GM18517 (cell line): ENCODE data around the gene SLC12A4.

Experiments used
- ATAC-seq: cut with Tn5 transposase; IDR thresholded peaks from one replicate; pipeline ENCODE4 v1.9.1; 2021; ENCODE audit warnings: mild to moderate bottlenecking, moderate library complexity; ENCODE audit not compliant: unreplicated experiment

The SLC12A4 gene

DNA sequence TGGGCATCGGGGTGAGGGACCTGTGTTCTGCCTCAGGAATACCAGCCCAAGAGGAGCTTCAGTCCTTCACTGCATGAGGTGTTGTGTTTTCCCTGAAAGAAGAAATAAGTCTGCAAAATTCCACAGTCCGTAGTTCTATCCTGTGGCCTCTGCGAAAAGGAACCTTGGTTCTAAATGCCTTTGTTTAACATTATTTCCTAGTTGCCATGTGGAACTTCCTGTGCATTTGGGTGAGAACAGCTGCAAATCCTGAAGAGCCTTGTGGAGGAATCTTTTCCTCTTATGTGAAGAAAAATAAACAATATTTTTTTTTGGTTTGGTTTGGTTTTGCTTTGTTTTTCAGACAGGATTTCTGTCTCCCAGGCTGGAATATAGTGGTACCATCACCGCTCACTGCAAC is 65.6 kb downstream of the SLC12A4 start:
- ATAC-seq = no peak

DNA sequence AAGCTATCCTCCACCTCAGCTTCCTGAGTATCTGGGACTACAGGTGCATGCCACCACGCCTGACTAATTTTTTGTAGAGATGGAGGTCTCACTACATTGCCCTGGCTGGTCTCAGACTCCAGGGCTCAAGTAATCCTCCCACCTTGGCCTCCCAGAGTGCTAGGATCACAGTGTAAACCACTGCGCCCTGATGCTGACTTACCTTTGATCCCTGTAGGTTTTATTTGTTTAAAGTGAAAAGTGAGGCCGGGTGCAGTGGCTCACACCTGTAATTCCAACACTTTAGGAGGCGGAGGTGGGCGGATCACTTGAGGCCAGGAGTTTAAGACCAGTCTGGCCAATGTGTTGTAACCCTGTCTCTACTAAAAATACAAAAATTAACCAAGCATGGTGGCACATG is 66.7 kb downstream of the SLC12A4 start:
- ATAC-seq = no peak

DNA sequence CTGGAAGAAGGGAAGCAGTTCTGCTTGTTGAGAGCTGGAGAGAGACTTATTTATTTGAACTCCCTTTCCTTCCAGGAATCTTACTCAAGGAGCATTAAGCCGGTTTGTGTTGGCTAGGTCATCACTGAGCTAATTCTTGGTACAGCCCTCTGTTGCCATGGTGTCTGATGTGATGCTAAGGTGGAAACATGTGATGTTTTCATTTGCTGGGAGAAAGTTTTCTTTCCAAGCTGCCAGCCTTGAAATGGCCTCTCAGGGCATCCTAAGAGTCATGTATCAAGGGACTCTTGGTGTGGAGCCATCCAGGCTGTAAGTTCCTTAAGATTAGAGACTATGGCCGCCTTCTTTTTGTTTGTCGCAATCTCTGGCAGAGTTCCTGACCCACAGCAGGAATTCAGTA is 71.2 kb downstream of the SLC12A4 start:
- ATAC-seq = no peak

DNA sequence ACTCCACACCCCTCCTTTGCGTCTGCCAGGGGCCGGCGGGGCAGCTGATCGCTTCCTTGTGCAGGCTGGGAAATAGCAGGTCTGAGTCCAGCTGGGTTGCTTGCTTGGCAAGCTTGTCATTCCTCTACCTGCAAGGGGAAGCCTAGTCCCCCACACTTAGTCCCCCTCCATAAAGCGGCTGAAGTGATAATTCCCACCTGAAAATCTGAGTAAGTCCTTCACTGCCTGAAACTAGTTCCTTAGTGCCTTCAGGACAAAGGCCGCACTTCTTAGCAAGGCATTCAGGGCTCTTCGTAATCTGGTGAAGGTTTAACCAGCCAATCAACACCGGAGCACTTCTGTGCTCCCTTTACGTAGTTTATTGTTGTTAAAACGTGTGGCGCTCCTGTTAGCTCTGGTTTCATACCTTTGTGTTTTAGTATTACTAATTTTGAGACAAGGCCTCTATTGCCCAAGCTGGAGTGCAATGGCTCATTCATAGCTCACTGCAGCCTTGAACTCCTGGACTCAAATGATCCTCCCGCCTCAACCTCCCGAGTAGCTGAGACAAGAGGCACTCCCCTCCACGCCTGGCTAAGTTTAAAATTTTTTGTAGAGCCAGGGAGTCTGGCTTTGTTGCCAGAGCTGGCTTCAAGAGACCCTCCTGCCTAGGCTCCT is 74.6 kb downstream of the SLC12A4 start:
- no peak for ATAC-seq
